NCI-H1694 (cell line): ENCODE measurements around the gene PCDHB6.
A peak's percentile ranks its signal among the peaks of the same experiment; 100 is the strongest.
"Not testable (repeated sequence)": the region's sequence is repeated elsewhere in the genome, so short reads cannot be mapped to it uniquely, and the experiment has no call there.

ENCODE experiments used
- DNase-seq: peaks from one replicate; lab custom pipeline; 2025; lab: John Stamatoyannopoulos, UW

The PCDHB6 gene

DNA sequence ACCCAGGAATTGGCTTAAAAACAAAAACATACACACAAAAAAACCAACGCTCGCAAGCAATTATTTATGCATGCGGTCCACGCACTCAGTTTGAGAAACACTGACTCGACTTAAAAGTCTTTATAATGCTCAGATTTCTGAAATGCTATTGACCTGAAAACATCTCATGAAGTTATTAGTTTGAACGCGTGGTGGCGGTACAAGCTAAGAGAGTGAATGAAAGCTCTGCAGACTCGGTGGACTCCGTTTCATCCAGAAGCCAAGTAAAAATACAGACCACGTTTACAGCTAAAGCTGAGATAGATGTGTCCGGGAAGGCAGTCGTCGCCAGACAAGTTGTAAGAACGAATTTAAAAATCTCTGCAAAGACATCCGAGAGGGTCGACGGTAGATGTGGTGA lies at the start of gene PCDHB6:
PCDHB6 (plus strand) TSS at position 246 of the 400 bp plus-strand sequence. CDS start 201 bp downstream, outside the sequence.
- DNase-seq = no peak

- no peak for DNase-seq
Measured at GRCh38 chr5:141100243-141100805, 49.5 kb upstream of the PCDHB6 start, which contains the start of gene PCDHB3. Gene PCDHB3, plus strand, starts transcription at chr5:141100473. Its CDS starts 177 bp downstream, at chr5:141100650.

DNA sequence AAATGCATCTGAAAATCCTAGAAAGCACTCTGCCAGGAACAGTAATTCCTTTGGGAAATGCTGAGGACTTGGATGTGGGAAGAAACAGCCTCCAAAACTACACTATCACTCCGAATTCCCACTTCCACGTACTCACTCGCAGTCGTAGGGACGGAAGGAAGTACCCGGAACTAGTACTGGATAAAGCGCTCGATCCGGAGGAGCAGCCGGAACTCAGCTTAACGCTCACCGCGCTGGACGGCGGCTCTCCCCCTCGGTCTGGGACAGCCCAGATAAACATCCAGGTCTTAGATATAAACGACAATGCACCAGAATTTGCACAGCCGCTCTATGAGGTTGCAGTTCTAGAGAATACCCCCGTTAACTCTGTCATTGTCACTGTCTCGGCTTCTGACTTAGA lies 48.8 kb upstream of the PCDHB6 start:
- no peak for DNase-seq

- DNase-seq = not testable (repeated sequence)
Measured at GRCh38 chr5:141102070-141102469, 47.8 kb upstream of the PCDHB6 start.

- not testable (repeated sequence) for DNase-seq
Measured at GRCh38 chr5:141102471-141102870, 47.4 kb upstream of the PCDHB6 start.

DNA sequence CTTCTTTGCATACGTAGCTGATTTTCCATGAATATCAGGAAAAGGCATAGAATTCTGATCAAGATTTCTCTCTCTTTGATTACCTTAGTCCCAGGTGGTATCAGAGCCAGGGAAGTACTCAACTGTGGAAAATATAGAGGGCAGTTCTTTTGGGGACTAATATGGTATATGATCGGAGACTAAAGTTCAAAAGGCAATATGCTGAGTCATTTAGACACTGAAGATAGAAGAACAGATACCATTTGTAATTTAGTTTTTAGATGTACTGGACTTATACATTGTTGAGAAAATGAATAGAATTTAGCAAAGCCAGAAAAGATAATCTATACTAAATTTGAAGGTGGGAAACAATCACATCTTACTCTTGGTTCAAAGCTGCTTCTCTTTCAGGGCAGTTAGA lies 44.5 kb upstream of the PCDHB6 start:
- no peak for DNase-seq

DNA sequence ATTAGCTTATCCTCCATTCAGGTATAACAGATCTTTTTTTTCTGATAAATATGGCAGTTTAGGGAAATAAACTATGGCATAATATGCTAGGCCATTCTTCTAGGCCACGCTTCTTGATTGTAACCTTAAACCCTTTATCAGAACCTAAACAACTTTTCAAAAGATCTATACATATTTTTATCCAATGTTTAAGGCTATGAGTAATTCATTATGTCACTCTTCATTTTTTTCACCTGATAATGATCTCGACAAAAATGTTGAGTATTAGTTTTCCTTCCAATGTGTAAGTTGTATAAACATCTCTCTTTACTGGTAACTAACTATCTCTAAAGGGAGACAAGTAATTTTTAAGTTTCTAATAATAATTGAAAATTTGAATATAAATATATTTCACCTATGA lies 30.6 kb upstream of the PCDHB6 start:
- no peak for DNase-seq

DNA sequence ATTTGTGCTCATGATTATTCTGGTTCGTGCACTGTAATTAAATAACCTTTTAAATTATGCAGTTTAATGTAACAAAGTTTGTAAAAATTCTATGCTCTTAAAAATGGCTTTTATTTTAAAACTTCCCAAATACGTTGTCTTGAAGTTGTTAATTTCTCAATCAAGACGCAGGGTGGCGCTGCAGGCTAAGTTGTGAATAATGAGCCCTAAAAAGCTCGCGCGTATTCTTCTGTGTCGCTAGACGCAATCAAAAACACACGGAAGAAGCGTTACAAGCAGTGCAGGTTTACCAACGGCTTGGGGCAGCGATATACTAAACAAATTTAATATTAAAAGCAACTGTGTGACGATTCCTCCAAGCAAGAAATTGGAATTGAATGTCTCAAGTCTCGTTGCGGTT lies 28.3 kb upstream of the PCDHB6 start, which contains the start of gene PCDHB4:
PCDHB4 (plus strand) TSS at position 256 of the 400 bp plus-strand sequence. CDS start 181 bp downstream, outside the sequence.
- no peak for DNase-seq

DNA sequence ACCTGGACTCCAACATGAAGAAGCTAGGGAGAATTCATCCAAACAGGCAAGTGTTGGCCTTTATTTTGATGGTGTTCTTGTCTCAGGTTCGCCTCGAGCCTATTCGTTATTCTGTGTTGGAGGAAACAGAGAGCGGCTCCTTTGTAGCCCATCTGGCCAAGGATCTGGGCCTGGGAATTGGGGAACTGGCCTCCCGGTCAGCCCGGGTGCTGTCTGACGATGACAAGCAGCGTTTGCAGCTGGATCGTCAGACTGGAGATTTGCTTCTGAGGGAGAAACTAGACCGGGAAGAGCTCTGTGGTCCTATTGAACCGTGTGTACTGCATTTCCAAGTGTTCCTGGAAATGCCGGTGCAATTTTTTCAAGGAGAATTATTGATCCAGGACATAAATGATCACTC lies 27.9 kb upstream of the PCDHB6 start:
- DNase-seq = no peak

DNA sequence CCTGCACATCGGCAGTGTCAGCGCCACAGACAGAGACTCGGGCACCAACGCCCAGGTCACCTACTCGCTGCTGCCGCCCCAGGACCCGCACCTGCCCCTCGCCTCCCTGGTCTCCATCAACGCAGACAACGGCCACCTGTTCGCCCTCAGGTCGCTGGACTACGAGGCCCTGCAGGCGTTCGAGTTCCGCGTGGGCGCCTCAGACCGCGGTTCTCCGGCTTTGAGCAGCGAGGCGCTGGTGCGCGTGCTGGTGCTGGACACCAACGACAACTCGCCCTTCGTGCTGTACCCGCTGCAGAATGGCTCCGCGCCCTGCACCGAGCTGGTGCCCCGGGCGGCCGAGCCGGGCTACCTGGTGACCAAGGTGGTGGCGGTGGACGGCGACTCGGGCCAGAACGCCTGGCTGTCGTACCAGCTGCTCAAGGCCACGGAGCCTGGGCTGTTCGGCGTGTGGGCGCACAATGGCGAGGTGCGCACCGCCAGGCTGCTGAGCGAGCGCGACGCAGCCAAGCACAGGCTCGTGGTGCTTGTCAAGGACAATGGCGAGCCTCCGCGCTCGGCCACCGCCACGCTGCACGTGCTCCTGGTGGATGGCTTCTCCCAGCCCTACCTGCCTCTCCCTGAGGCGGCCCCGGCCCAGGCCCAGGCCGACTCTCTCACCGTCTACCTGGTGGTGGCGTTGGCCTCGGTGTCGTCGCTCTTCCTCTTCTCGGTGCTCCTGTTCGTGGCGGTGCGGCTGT lies 26.3 kb upstream of the PCDHB6 start:
- not testable (repeated sequence) for DNase-seq

DNA sequence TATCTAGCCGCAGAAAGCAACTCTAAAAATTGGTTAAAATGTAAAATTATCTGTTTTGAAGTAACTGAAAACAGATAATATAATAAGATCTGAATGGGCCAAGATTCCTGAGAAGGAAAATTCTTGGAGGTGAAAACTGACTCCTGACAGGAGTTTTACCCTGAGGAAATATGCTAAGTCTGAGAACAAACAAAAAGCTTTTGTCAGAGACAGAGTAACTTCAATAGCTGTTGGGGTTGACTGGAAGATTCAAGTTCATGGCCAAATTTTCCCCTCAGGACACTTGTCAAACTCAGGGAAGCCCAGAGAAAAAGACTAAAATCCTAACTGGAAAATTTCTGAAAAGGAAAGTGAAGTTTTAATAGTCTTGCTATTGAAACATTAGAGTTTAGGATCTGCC lies 22.6 kb upstream of the PCDHB6 start:
- no peak for DNase-seq

GRCh38 chr5:141135030-141135717 lies 14.7 kb upstream of the PCDHB6 start, which contains the start of gene PCDHB5:
Gene PCDHB5, plus strand, starts transcription at chr5:141135206. Its CDS starts 229 bp downstream, at chr5:141135435.
- DNase-seq = peak; percentile 71

GRCh38 chr5:141135718-141136266 lies 14.1 kb upstream of the PCDHB6 start:
- no peak for DNase-seq

- DNase-seq = not testable (repeated sequence)
Measured at GRCh38 chr5:141137346-141137745, 12.5 kb upstream of the PCDHB6 start.

GRCh38 chr5:141150224-141150992 lies 551 bp downstream of the PCDHB6 start:
- DNase-seq = no peak

DNA sequence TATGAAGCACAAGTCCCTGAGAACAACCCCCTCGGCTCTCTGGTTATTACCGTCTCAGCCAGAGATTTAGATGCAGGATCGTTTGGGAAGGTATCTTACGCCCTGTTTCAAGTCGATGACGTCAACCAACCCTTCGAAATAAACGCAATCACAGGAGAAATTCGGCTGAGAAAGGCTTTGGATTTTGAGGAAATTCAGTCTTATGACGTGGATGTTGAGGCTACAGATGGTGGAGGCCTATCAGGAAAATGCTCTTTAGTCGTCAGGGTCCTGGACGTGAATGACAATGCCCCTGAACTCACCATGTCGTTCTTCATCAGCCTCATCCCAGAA lies 1.1 kb downstream of the PCDHB6 start:
- DNase-seq = no peak

DNA sequence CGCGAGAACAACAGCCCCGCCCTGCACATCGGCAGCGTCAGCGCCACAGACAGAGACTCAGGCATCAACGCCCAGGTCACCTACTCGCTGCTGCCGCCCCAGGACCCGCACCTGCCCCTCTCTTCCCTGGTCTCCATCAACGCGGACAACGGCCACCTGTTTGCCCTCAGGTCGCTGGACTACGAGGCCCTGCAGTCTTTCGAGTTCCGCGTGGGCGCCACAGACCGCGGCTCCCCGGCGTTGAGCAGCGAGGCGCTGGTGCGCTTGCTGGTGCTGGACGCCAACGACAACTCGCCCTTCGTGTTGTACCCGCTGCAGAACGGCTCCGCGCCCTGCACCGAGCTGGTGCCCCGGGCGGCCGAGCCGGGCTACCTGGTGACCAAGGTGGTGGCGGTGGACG lies 1.8 kb downstream of the PCDHB6 start:
- DNase-seq = not testable (repeated sequence)

DNA sequence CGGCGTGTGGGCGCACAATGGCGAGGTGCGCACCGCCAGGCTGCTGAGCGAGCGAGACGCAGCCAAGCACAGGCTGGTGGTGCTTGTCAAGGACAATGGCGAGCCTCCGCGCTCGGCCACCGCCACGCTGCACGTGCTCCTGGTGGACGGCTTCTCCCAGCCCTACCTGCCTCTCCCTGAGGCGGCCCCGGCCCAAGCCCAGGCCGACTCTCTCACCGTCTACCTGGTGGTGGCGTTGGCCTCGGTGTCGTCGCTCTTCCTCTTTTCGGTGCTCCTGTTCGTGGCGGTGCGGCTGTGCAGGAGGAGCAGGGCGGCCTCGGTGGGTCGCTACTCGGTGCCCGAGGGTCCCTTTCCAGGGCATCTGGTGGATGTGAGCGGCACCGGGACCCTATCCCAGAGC lies 2.2 kb downstream of the PCDHB6 start:
- not testable (repeated sequence) for DNase-seq

- DNase-seq = no peak
Measured at GRCh38 chr5:141155540-141156374, 5.9 kb downstream of the PCDHB6 start.

- DNase-seq = not testable (repeated sequence)
Measured at GRCh38 chr5:141157356-141157755, 7.5 kb downstream of the PCDHB6 start.

DNA sequence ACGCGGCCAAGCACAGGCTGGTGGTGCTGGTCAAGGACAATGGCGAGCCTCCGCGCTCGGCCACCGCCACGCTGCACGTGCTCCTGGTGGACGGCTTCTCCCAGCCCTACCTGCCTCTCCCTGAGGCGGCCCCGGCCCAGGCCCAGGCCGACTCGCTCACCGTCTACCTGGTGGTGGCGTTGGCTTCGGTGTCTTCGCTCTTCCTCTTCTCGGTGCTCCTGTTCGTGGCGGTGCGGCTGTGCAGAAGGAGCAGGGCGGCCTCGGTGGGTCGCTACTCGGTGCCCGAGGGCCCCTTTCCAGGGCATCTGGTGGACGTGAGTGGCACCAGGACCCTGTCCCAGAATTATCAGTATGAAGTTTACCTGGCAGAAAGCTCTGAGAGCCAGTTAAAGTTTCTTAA lies 8.0 kb downstream of the PCDHB6 start:
- not testable (repeated sequence) for DNase-seq
